Breast epithelium (tissue), 3 donors: ENCODE measurements around the gene CDK7.

ENCODE experiments used
- POLR2A ChIP-seq: fragments of 450-650 bp; IDR thresholded peaks from one replicate; pipeline ENCODE4 v1.6.1; 2016; ENCODE audit warnings: antibody characterized with exemption, mild to moderate bottlenecking, moderate library complexity
- TF ChIP-seq, protein P1 (sequence below), 3 donors: fragments of 450-650 bp; IDR thresholded peaks; one replicate each; pipeline ENCODE4 v1.5.1; 2016 to 2017; ENCODE audit warnings: antibody characterized with exemption in 3 of 3, mild to moderate bottlenecking in 3 of 3, moderate library complexity in 3 of 3

DNA sequence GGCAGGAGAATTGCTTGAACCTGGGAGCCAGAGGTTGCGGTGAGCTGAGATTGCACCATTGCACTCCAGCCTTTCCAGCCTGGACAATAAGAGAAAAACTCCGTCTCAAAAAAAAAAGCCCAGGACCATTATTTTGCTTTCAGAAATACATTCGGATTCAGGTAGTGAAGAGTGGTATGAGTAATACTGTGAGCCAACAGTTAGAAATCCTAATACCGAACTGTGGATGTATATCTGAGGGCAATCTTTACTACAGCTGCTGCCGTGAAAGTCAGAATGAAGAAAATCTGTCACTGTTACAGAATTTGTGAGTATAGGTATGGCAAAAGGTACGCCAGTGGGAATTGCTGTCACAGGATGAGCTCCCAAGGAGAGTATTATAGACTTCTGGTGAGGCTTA lies 3.4 kb upstream of the CDK7 start:
- TF ChIP-seq POLR2A: no peak
- TF ChIP-seq, protein P1, sequence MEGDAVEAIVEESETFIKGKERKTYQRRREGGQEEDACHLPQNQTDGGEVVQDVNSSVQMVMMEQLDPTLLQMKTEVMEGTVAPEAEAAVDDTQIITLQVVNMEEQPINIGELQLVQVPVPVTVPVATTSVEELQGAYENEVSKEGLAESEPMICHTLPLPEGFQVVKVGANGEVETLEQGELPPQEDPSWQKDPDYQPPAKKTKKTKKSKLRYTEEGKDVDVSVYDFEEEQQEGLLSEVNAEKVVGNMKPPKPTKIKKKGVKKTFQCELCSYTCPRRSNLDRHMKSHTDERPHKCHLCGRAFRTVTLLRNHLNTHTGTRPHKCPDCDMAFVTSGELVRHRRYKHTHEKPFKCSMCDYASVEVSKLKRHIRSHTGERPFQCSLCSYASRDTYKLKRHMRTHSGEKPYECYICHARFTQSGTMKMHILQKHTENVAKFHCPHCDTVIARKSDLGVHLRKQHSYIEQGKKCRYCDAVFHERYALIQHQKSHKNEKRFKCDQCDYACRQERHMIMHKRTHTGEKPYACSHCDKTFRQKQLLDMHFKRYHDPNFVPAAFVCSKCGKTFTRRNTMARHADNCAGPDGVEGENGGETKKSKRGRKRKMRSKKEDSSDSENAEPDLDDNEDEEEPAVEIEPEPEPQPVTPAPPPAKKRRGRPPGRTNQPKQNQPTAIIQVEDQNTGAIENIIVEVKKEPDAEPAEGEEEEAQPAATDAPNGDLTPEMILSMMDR (IDR thresholded peaks at IDR 0.05): no peak
